ENCODE measurements around the gene CHRDL1. TPM values are rescaled to one million over a fixed set of nuclear protein-coding genes. Genes with fewer than 3 reads are reported as not detected.

Gene CHRDL1
- total and polyA plus RNA-seq, 7 donors, result 1.9 to 5.6 (median 2.3) TPM

- Histone ChIP-seq H3K27ac (no peak overlapping the region), H3K9me3 (peaks cover 14% of the 10 kb centered on the region), H3K27me3 (ENCODE audit: insufficient read depth in 3 of 3, low read length in 2 of 3) (peaks cover 0 to 5% (median 0%) of the 10 kb centered on the region in 3 donors), H3K4me3 (no peak overlapping the region), H3K36me3 (ENCODE audit: insufficient read depth in 1 of 2, low read depth in 1 of 2) (no peaks in the 10 kb centered on the region), H3K4me1 (no peaks in the 10 kb centered on the region)
- no peak for DNase-seq
- WGBS, 3 donors, result 30 to 100% (median 59%) methylated on average over 1 of the region's 1 CpG
- intact Hi-C loops (cut with DNase I), result no loop called here
- ATAC-seq, result no peak
- TF ChIP-seq CTCF (IDR thresholded peaks at IDR 0.05), result no peak
Measured at GRCh38 chrX:110759785-110760184, 35.8 kb downstream of the CHRDL1 start.

- DNase-seq (no peak), ATAC-seq (no peak)
- Histone ChIP-seq H3K27ac (no peak overlapping the region), H3K27me3 (ENCODE audit: insufficient read depth in 3 of 3, low read length in 2 of 3) (peaks cover 0 to 6% (median 0%) of the 10 kb centered on the region in 3 donors), H3K4me1 (no peaks in the 10 kb centered on the region), H3K36me3 (ENCODE audit: insufficient read depth in 1 of 2, low read depth in 1 of 2) (no peaks in the 10 kb centered on the region), H3K4me3 (no peak overlapping the region), H3K9me3 (peaks cover 5% of the 10 kb centered on the region)
- WGBS, 3 donors, result 68 to 80% (median 71%) methylated on average over 7 of the region's 7 CpGs
- no peak for TF ChIP-seq CTCF (IDR thresholded peaks at IDR 0.05)
- intact Hi-C loops (cut with DNase I), result no loop called here
Measured at GRCh38 chrX:110758781-110759422, 36.7 kb downstream of the CHRDL1 start.

GRCh38 chrX:110755611-110756010 lies 40.0 kb downstream of the CHRDL1 start:
- Histone ChIP-seq H3K27me3 (ENCODE audit: insufficient read depth in 3 of 3, low read length in 2 of 3) (peaks cover 0 to 13% (median 0%) of the 10 kb centered on the region in 3 donors), H3K9me3 (peaks cover 5% of the 10 kb centered on the region), H3K4me1 (no peaks in the 10 kb centered on the region), H3K4me3 (no peak overlapping the region), H3K36me3 (ENCODE audit: insufficient read depth in 1 of 2, low read depth in 1 of 2) (no peaks in the 10 kb centered on the region), H3K27ac (no peak overlapping the region)
- DNase-seq (no peak), ATAC-seq (no peak)
- 71 to 82% (median 76%) methylated on average over 3 of the region's 3 CpGs for WGBS, 3 donors
- intact Hi-C loops (cut with DNase I), result no loop called here
- no peak for TF ChIP-seq CTCF (IDR thresholded peaks at IDR 0.05)

- no peaks in the 10 kb centered on the region for H3K4me1 ChIP-seq
- DNase-seq (no peak), ATAC-seq (no peak)
- peaks cover 0 to 17% (median 0%) of the 10 kb centered on the region in 3 donors for H3K27me3 ChIP-seq (ENCODE audit: insufficient read depth in 3 of 3, low read length in 2 of 3)
- H3K27ac ChIP-seq, result no peak overlapping the region
- H3K9me3 ChIP-seq, result peaks cover 5% of the 10 kb centered on the region
- H3K36me3 ChIP-seq (ENCODE audit: insufficient read depth in 1 of 2, low read depth in 1 of 2), result no peaks in the 10 kb centered on the region
- intact Hi-C loops (cut with DNase I), result no loop called here
- TF ChIP-seq CTCF (IDR thresholded peaks at IDR 0.05), result no peak
- 20 to 26% (median 21%) methylated on average over 3 of the region's 3 CpGs for WGBS, 3 donors
- H3K4me3 ChIP-seq, result no peak overlapping the region
Measured at GRCh38 chrX:110755061-110755460, 40.6 kb downstream of the CHRDL1 start.

All from psoas muscle (tissue), 8 donors.